Thyroid gland (tissue), 4 donors: ENCODE measurements around the gene TRIM50.

Experiments
- POLR2A ChIP-seq, 2 donors: fragments of 450-650 bp; IDR thresholded peaks; one replicate each; pipeline ENCODE4 v1.6.1; 2017; ENCODE audit warnings: antibody characterized with exemption in 2 of 2, mild to moderate bottlenecking in 2 of 2, moderate library complexity in 1 of 2
- TF ChIP-seq, protein P1 (sequence below), 6 experiments: fragments of 200-600 bp in 3 of 6; fragments of 450-650 bp in 3 of 6; sonication (generic) in 3 of 6; IDR thresholded peaks; one replicate each; pipeline ENCODE4 v1.5.1; 2016 to 2019; ENCODE audit warnings: antibody characterized with exemption in 6 of 6, mild to moderate bottlenecking in 2 of 6, inconsistent platforms in 1 of 6, moderate library complexity in 1 of 6

DNA sequence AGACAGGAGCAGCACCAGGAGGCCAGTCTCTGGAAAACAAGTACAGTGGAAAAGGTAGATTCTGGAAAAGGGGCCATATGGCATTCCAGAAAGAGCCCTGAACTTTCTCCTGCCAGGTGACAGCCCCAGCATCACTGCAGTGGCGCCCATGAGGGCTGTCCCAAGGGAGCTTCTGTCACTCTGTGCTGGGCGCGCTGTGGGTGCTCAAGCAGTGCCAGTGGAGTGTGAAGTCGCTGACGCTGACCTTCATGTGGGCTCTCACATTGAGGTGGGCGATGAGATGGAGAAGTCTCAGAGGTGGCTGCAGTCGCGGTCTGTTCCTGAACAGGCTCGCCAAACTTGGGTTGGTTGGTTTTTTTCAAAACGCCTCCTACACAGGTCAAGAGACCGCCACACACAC lies 38.2 kb upstream of the TRIM50 start:
- TF ChIP-seq, protein P1, sequence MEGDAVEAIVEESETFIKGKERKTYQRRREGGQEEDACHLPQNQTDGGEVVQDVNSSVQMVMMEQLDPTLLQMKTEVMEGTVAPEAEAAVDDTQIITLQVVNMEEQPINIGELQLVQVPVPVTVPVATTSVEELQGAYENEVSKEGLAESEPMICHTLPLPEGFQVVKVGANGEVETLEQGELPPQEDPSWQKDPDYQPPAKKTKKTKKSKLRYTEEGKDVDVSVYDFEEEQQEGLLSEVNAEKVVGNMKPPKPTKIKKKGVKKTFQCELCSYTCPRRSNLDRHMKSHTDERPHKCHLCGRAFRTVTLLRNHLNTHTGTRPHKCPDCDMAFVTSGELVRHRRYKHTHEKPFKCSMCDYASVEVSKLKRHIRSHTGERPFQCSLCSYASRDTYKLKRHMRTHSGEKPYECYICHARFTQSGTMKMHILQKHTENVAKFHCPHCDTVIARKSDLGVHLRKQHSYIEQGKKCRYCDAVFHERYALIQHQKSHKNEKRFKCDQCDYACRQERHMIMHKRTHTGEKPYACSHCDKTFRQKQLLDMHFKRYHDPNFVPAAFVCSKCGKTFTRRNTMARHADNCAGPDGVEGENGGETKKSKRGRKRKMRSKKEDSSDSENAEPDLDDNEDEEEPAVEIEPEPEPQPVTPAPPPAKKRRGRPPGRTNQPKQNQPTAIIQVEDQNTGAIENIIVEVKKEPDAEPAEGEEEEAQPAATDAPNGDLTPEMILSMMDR (IDR thresholded peaks at IDR 0.05): no peak
- no peak for TF ChIP-seq POLR2A (IDR thresholded peaks at IDR 0.05)
